Inflammatory macrophage treated with lipopolysaccharide for 4 hours (primary cell): ENCODE results near the gene MPHOSPH10.
"Not testable (repeated sequence)": the region's sequence is repeated elsewhere in the genome, so short reads cannot be mapped to it uniquely, and the experiment has no call there.

Source experiments
- DNase-seq: peaks from one replicate; pipeline ENCODE4 v3.0.0-alpha.2; 2020

MPHOSPH10 gene, protein sequence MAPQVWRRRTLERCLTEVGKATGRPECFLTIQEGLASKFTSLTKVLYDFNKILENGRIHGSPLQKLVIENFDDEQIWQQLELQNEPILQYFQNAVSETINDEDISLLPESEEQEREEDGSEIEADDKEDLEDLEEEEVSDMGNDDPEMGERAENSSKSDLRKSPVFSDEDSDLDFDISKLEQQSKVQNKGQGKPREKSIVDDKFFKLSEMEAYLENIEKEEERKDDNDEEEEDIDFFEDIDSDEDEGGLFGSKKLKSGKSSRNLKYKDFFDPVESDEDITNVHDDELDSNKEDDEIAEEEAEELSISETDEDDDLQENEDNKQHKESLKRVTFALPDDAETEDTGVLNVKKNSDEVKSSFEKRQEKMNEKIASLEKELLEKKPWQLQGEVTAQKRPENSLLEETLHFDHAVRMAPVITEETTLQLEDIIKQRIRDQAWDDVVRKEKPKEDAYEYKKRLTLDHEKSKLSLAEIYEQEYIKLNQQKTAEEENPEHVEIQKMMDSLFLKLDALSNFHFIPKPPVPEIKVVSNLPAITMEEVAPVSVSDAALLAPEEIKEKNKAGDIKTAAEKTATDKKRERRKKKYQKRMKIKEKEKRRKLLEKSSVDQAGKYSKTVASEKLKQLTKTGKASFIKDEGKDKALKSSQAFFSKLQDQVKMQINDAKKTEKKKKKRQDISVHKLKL

DNA sequence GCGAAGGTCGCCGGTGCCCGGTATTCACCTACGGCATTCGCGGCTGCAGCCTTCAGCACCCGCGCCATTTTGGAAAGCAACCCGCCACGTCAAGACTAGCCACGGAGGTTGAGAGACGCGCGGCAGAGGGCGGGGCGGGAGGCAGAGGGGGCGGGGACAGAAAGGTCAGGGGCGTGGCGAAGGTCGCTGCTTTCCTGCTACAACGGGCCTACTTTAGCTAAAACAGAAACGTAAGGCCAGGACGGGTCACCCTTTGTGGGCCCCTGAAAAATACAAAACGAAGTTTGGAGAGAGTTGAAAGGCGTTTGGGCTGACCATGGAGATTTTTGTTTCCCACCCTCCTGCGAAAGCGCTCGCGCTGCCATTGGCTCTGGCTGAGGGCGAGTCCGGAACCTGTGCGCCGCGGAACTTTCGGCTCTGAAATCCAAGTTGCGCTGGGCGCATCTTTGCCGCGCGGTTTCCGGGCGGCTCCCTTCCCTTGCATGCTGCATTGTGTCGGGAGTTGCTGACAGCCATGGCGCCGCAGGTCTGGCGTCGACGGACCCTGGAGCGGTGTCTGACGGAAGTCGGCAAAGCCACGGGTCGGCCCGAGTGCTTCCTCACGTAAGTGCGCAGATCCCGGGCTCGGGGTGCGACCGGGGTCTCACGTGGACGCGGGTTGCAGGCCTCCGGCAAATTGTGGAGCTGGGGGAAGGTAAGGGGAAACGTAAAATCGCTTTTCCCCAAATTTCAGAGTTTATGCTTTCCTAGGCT lies at the start of gene MPHOSPH10, which contains the start of gene MCEE:
Gene MPHOSPH10 (plus strand): TSS at position 483 of the 753 bp plus-strand sequence. CDS start 32 bp downstream, at position 515.
Gene MCEE (minus strand): TSS at position 78 of the 753 bp plus-strand sequence. CDS start 10 bp downstream, at position 68.
- DNase-seq = peak; percentile 90

GRCh38 chr2:71082402-71083252 lies 47.8 kb upstream of the MPHOSPH10 start:
- peak; percentile 44 for DNase-seq

GRCh38 chr2:71083297-71083696 lies 47.1 kb upstream of the MPHOSPH10 start:
- DNase-seq = not testable (repeated sequence)

DNA sequence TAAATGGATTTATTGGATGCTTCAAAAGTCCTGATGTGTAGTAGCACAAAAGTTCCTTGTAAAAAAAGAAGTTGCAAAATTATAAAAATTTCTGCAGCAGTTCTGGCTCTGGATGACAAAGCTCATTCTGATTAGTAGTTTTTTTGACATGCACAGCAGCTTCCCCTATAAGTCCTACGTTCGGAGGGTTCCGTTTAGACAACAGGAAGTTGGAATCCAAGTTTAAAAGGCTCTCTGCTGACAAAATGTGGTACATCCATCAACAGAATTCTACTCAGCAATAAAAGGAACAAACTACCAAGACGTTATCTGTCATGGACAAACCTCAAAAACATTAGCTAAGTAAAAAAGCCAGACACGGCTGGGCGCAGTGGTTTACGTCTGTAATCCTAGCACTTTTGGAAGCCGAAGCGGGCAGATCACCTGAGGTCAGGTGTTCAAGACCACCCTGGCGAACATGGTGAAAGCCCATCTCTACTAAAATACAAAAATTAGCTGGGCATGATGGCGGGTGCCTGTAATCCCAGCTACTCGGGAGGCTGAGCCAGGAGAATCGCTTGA lies 46.6 kb upstream of the MPHOSPH10 start:
- DNase-seq = not testable (repeated sequence)

DNA sequence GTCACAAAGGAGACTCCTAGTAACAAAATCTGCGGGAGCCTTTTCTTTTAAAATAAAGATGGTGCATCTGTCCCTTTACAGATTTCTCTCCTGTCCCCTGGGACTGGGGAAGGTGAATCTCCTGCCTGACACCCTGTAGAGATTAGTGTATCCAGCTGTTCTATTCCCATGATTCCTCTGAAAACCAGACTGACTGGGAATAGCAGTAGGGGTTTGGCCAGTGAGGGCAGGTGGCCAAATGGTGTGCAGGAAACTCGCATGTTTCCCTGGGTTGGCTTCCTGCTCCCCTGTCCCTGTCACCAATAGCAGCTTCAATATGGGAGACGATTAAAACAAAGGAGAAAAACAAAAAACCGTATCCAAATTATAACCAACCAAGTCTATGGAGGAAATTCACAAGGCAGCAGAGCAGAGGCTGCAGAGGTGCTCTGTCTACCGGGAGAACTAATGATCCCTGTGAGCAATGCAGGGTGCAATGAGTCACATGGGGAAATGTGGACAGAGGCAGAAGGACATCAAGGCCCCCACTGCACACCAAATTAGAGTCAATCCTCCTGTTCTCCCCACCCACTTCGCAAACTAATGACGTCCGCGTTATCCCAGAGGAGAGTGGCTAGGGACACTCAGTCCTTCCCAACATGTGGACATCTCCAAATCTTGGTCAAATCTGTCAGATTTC lies 45.0 kb upstream of the MPHOSPH10 start:
- not testable (repeated sequence) for DNase-seq

GRCh38 chr2:71089475-71089874 lies 41.0 kb upstream of the MPHOSPH10 start:
- not testable (repeated sequence) for DNase-seq

GRCh38 chr2:71091808-71092207 lies 38.6 kb upstream of the MPHOSPH10 start:
- not testable (repeated sequence) for DNase-seq

- not testable (repeated sequence) for DNase-seq
These were observed 37.8 kb upstream of the MPHOSPH10 start for GRCh38 chr2:71092491-71093260.

- peak; percentile 57 for DNase-seq
These were observed 30.1 kb upstream of the MPHOSPH10 start for GRCh38 chr2:71100195-71100964.

DNA sequence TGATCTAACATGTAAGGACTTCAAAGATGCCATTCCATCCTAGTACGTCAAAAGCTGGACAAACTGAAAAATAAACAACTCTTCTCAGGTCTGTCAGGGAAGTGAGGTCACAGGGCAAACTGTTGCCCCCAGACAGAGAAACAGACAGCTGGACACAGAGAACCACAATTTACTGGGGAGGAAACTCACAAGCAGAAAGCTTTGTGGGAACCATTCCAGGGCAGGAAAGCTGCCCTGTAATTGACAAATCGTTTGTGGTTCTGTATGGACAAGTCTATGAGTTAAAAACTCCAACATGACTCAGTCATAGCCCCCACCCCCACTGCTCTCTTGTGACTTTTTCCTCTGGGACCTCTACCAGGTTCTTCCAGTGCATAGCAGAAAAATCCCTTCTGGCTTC lies 28.8 kb upstream of the MPHOSPH10 start:
- DNase-seq = peak; percentile 34

- DNase-seq = no peak
These were observed 27.3 kb upstream of the MPHOSPH10 start for GRCh38 chr2:71102981-71103681.

DNA sequence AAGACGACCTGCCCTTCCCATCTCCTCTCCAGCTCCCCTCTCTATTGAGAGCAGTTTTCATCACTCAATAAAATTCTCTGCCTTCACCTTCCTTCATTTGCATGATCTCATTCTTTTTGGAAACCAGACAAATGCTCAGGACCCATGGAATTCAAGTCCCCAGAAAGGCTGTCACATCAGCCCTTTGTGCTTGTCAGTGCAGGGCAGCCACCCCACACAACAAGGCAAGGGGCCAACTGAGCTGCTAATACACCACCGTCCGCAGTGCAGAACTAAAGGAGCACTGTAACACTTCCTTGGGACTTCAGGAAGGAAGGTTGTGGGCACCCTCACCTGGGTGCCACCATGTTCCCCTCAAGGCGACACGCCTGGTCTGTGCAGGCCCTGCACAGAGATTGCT lies 26.6 kb upstream of the MPHOSPH10 start:
- DNase-seq = no peak

DNA sequence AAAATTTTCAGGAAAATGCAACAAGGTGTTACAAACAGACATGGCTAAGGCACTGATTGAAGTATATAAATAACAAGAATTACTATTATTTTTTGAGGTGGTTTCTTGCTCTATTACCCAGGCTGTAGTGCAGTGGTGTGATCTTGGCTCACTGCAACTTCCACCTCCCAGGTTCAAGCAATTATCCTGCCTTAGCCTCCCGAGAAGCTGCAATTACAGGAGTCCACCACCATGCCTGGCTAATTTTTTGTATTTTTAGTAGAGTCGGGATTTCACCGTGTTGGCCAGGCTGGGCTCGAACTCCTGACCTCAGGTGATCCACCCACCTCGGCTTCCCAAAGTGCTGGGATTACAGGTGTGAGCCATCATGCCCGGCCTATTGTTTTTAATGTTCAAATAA lies 24.0 kb upstream of the MPHOSPH10 start:
- not testable (repeated sequence) for DNase-seq

GRCh38 chr2:71108091-71108490 lies 22.3 kb upstream of the MPHOSPH10 start:
- no peak for DNase-seq

DNA sequence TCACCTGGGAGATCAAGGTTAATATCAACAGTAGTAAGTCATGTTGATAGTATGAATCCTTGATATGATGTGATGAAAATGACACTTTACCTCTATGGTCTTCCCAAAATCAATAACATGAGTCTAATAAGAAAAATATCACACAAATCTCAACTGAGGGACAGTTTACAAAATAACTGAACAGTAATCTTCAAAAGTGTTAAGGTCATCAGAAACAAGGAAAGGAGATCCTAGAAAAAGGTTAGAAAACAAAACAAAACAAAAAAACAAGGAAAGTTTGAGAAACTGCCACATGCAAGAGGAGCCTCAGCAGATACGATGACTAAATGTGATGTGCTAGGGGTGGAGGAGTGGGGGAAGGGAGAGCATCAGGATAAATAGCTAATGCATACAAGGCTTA lies 16.6 kb upstream of the MPHOSPH10 start:
- DNase-seq = no peak

DNA sequence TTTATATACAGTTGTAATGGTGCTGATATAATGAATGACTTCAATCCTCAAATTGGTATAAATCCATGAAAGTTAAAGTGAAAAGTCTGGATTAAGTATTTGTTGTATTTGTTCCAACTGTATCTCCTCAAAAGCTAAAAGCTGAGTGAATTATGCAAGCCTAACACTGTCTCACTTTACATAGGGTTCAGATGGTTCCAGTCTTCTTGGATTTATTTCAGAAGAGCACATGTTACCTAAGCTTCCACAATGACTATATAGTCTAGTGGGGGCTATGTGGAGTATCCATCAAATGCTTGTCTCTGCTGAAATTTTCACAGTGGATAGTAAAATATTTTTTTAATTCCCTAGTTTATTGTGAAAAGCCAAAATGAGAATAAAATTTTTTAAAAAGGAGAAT lies 13.4 kb upstream of the MPHOSPH10 start:
- DNase-seq = no peak

GRCh38 chr2:71120195-71120594 lies 10.2 kb upstream of the MPHOSPH10 start:
- no peak for DNase-seq

DNA sequence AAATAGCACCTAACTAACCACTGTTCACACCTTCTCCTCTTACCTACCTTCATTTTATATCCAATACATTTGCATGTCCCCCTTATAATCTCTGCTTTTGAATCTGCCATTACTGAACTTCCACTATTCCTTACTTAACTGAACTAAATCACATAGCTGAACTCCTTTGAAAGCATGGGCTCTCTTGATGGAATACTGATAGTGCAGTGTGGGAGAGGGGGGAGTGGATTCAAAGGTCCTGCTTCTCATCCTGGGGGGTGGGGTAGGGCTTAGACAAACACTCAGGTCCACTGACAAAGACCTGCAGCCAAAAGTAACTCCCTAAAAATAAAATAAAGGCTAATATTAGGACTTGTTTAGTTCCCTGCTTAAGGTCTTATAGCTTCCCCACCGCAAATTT lies 9.0 kb upstream of the MPHOSPH10 start:
- no peak for DNase-seq
